GM21619 (cell line): ENCODE results near the gene TSHZ1.
"Not testable (repeated sequence)": the region's sequence is repeated elsewhere in the genome, so short reads cannot be mapped to it uniquely, and the experiment has no call there.

Experiments used
- ATAC-seq: cut with Tn5 transposase; IDR thresholded peaks from one replicate; pipeline ENCODE4 v1.9.1; 2021; ENCODE audit not compliant: unreplicated experiment

The TSHZ1 gene

GRCh38 chr18:75183524-75183923 is 27.1 kb upstream of the TSHZ1 start:
- ATAC-seq, result no peak

GRCh38 chr18:75183973-75184493 is 26.6 kb upstream of the TSHZ1 start:
- ATAC-seq, result no peak

DNA sequence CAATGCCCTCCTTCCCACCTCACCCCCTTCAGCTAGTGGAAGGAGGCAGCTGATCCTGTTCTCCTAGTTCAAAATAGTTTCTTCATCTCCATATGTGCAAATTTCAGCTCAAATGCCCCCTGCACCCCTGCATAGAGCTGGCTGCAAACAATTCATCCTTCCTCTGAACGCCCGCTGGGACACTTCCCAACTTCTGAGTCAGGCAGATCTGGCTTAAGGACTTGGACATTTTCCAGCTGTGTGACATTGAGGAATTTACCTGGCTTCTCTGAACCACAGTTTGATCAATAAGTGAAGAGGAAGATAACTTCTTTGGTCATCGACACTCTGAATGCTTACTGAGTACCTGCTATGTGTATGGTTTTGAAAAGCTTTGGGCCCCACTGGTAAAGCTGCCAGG is 25.1 kb upstream of the TSHZ1 start:
- no peak for ATAC-seq

DNA sequence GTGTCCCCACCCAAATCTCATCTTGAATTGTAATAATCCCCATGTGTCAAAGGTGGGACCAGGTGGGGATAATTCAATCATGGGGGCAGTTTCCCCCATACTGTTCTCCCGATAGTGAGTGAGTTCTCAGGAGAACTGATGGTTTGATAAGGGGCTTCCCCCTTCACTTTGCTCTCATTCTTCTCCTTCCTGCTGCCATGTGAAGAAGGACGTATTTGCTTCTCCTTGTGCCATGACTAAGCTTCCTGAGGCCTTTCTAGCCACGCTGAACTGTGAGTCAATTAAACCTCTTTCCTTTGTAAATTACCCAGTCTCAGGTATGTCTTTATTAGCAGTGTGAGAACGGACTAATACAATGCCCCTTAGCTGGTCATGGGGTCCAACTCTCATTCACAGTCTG is 22.9 kb upstream of the TSHZ1 start:
- not testable (repeated sequence) for ATAC-seq

- no peak for ATAC-seq
These were observed 20.9 kb upstream of the TSHZ1 start for GRCh38 chr18:75189696-75190095.

DNA sequence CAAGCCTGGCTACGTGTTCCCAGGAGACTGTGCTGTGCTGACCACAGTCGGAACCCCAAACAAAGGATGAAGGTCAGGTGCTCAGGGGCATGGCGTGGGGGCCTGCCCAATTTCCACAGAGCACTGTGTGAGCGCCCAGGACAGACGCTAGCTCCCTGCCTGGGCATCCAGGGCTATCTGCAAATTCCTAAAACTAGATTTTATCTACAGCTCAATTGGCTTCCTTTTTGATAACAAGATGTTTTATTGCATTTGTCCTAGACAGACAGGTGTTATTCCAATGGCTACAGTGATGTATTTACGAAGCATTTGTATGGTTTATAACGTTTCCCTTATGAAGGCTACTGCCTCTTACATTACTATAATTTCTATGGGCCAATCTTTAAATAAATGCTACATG is 17.7 kb upstream of the TSHZ1 start:
- no peak for ATAC-seq

- no peak for ATAC-seq
These were observed 12.6 kb upstream of the TSHZ1 start for GRCh38 chr18:75198036-75198435.

DNA sequence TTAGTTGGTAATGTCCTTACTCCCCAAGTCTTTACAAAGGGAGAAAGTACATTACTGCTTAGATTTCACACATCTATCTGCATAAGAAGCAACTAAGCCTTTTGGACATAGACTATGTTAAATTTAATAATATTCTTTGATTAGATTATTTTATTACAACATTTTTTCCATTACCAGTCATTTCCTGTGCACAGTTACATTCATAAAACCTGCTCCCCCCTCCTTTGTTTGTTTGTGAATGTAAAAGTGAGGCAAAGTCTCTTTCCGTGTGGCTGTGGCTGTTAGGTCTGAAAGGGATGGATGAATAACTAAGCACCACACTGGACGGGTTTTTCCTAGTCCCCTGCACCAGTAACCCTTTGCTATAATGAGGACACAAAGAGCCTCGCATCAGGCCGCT is 11.3 kb upstream of the TSHZ1 start:
- no peak for ATAC-seq

GRCh38 chr18:75200071-75200470 is 10.5 kb upstream of the TSHZ1 start:
- no peak for ATAC-seq

GRCh38 chr18:75200605-75201280 is 9.9 kb upstream of the TSHZ1 start:
- no peak for ATAC-seq

GRCh38 chr18:75201282-75202270 is 9.0 kb upstream of the TSHZ1 start:
- ATAC-seq, result no peak

GRCh38 chr18:75202696-75203365 is 7.8 kb upstream of the TSHZ1 start:
- no peak for ATAC-seq

GRCh38 chr18:75203416-75204268 is 7.0 kb upstream of the TSHZ1 start:
- ATAC-seq, result no peak

GRCh38 chr18:75204269-75204731 is 6.3 kb upstream of the TSHZ1 start:
- no peak for ATAC-seq

DNA sequence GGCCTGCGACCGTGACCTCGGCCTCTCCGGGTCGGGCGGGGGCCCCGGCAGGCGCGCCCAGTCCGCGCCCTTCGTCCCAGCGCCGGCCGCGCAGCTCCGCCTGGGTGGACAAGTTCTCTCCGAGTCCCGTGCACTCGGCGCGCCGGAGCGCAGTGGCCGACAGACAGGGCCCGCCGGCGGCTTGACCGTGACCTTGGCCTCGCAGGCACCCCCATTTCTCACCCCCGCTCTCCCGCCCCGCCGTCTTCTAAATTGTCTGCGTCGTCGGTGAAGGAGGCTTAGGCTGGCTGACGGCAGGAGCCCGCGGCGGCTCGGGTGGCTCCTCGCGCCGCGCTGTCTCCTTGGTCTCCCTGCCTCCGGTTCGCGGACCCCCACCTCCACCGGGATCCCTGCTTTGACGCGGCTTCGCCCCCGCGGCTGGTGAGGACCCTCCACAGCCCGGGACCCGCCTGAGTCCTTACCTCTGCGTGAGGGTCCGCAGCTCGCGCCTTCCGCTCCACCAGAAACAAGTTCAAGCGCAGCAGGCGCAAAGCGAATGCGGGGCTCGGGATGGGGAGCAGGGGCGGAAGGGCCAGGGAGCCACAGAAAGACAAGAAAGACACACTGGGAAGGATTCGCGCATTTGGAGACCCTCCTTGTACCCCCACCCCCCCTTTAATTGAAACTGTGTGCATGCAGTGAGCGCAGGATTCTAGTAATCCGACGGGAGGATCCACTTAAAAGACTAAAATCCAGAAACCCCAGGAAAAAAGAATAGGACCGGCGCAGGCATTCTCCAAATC is 5.7 kb upstream of the TSHZ1 start:
- no peak for ATAC-seq

DNA sequence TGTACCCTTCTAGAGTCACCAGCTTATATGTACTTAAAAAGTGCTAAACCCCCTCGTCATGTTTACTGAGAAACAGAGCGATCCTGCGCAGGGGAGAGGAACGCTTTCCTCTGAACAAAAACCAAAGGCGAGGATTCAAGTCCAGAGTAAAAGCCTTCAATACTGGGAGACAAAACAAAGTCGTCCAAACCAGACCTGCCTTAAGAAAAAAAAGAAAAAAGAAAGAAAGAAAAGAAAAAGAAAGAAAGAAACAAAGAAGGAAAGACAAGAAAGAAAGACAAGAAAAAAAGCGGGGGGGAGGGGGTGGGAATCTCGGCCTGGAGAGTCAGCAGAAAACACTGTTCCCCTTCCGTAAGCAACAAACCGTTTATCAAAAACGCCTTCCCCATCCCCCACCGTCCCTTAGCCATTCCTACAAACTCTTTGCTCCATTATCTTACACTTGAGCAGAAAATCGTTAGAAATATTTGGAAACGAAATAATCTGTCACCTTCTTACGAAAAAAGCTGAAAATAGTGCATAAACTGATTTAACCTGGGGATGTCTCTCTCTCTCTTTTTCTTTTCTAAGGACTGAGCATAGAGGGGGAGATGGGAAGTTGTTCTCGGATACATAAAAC is 5.0 kb upstream of the TSHZ1 start:
- no peak for ATAC-seq

GRCh38 chr18:75206452-75207309 is 3.9 kb upstream of the TSHZ1 start:
- no peak for ATAC-seq
